GM12878 (cell line): ENCODE data around the gene CPLX1.

Source experiments
- CHD1 ChIP-seq: IDR thresholded peaks from 2 replicates; pipeline ENCODE4 v1.6.1; 2012; ENCODE audit warnings: low read depth, low read length, improper control_type of control experiment
- ELK1 ChIP-seq: IDR thresholded peaks from 2 replicates; pipeline ENCODE4 v1.6.1; 2012; ENCODE audit warnings: low read depth, low read length, improper control_type of control experiment
- EZH2 ChIP-seq: IDR thresholded peaks from 2 replicates; pipeline ENCODE4 v1.6.1; 2012; ENCODE audit warnings: low read depth, mild to moderate bottlenecking, control low read depth, inconsistent platforms, low read length, borderline replicate concordance; ENCODE audit not compliant: control insufficient read depth
- GATAD2B ChIP-seq: fragments of 450-650 bp; conservative IDR thresholded peaks from 2 replicates; pipeline ENCODE4 v1.6.1; 2017; ENCODE audit warnings: low read depth, mild to moderate bottlenecking, moderate library complexity
- NFIC ChIP-seq: IDR thresholded peaks from 2 replicates; pipeline ENCODE4 v1.6.1; 2012; ENCODE audit warnings: low read depth, mild to moderate bottlenecking, inconsistent platforms, low read length, moderate library complexity
- POLR2A ChIP-seq: IDR thresholded peaks from 2 replicates; pipeline ENCODE4 v1.6.1; 2011; ENCODE audit warnings: low read depth, mild to moderate bottlenecking, low read length
- POLR2AphosphoS5 ChIP-seq: IDR thresholded peaks from 2 replicates; pipeline ENCODE4 v1.6.1; 2011; ENCODE audit warnings: mild to moderate bottlenecking, low read length, inconsistent platforms
- RFX5 ChIP-seq: IDR thresholded peaks from 2 replicates; pipeline ENCODE4 v1.6.1; 2011; ENCODE audit warnings: low read depth, low read length, improper control_type of control experiment
- SIN3A ChIP-seq: IDR thresholded peaks from 2 replicates; pipeline ENCODE4 v1.6.1; 2012; ENCODE audit warnings: low read depth, low read length, improper control_type of control experiment
- ZBTB4 ChIP-seq: fragments of 450-650 bp; formaldehyde crosslinking; IDR thresholded peaks from 2 replicates; pipeline ENCODE4 v1.4.0; 2022; ENCODE audit warnings: mild to moderate bottlenecking, moderate library complexity

GRCh38 chr4:788006-788635 is 37.8 kb downstream of the CPLX1 start:
- TF ChIP-seq POLR2AphosphoS5 (no peak), EZH2 (no peak), RFX5 (no peak), CHD1 (no peak), NFIC (no peak), ELK1 (no peak), SIN3A (no peak), ZBTB4 (CRISPR knock-in tag) (no peak), POLR2A (no peak), GATAD2B (no peak)
